HG03442 (cell line): ENCODE data around the gene APOL6.
"Not testable (repeated sequence)": the region's sequence is repeated elsewhere in the genome, so short reads cannot be mapped to it uniquely, and the experiment has no call there.

Experiments
- ATAC-seq: cut with Tn5 transposase; IDR thresholded peaks from one replicate; pipeline ENCODE4 v1.9.1; 2021; ENCODE audit warnings: mild to moderate bottlenecking, moderate library complexity; ENCODE audit not compliant: unreplicated experiment

The APOL6 gene

DNA sequence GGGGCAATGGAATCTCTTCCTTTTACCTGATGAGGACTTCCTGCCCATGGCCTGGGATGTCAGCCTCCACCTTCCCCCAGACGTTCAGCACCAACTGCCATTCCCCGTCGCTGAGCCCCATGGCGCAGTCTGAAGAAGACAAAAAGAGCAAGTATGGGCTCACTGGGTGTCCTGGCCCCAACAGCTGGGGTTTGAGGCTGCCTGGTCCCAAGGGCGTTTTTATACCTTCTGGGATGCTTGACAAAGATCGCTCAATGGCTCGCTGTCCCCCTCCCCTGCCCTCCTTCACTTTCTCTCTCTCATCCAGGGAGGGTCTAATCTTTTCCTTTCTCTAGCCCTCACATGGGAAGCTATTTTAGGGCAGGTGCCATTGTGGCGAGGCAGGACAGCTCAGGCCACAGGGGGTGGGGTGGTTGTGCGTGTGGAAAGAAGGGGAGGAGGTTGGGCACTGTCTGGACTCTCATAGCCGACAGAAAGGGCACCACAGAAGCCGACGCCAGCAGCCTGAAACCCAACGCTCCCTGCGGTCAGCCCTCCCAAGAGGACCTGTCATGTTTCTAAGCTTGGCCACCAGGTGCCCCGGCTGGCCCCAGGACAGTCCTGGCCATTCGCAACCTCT is 31.0 kb upstream of the APOL6 start, which contains the start of gene MB:
TSS of gene MB (minus strand) at position 193 of the 619 bp plus-strand sequence. CDS start at position 121, 72 bp downstream.
- ATAC-seq = no peak

DNA sequence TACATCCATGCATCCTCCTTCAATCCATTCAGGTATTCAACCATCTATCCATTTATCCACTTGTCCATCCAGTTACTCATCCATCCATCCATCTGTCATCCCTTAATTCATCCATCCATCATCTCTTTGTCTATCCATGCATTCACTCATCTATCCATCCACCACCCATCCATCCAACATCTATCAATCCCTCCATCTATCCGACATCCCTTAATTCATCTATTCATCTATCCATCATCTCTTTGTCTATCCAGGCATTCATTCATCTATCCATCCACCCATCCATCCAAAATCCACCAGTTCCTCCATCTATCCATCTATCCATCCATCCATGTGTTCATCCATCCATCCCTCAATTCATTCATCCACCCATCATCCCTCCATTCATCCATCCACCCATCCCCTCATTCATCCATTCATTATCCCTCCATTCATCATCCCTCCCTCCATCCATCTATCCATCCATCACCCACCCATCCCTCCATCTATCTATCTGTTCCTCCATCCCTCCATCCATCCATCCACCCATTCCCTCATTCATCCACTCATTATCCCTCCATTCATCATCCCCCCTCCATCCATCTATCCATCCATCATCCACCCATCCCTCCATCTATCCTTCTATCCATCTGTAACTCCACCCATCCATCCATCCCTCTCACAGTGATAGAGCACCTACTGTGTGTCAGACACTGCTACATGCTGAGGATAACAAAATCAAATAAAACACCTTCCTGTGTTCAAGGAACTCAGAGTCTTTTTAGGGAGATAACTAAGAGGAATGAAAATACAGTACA is 29.6 kb upstream of the APOL6 start:
- no peak for ATAC-seq

- ATAC-seq = no peak
These were observed 28.7 kb upstream of the APOL6 start for GRCh38 chr22:35619336-35620094.

DNA sequence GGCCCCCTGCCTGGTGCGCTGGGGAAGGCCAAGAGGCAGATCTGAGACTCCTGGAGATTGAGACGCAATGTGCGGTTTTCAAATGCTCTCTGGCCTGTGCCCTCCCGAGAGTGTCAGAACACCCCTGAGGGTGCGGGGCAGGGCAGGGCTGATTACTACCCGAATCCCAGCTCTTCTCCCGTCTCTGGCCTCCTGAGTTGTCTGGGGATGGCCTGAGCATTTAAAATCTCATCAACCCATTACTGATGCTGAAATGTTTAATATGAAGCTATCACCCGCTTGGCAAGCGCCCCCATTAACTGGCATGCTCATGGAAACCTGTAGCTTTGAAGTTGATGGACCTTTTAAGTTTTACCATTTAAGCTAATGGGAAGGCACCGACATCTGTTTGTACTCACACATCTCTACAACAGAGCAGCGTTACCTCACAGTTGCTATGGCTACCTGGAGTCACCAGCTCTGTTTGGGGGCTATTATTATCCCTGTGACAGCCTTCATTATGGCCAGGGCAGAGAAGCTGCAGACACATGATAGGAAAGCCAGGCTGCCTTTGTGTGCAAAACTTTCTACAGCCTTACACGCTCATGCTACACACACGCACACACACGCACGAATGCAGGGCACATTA is 27.5 kb upstream of the APOL6 start:
- ATAC-seq = no peak

DNA sequence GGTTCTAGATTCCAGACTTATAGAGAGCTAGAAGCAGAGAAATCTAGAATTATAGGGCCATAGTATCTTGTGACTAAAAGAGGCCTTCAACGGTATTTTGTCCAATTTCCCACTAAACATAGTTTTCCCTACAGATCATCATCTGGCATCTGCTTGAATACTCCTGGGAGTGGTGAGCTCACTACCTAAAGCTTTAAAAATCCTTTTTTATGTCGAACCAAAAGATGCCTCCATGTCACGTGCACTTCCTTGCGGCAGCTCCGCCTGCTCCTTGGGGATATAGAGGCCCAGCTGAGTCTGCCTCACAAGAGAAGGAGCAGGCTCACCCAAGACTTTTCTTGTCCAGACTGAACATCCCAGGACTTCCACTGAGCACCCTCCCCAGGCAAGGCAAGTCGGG is 26.8 kb upstream of the APOL6 start:
- no peak for ATAC-seq

GRCh38 chr22:35622191-35622913 is 25.9 kb upstream of the APOL6 start:
- no peak for ATAC-seq

- ATAC-seq = not testable (repeated sequence)
These were observed 24.4 kb upstream of the APOL6 start for GRCh38 chr22:35623885-35624284.

GRCh38 chr22:35624547-35624946 is 23.7 kb upstream of the APOL6 start:
- no peak for ATAC-seq

- ATAC-seq = no peak
These were observed 22.3 kb upstream of the APOL6 start for GRCh38 chr22:35625763-35626432.

DNA sequence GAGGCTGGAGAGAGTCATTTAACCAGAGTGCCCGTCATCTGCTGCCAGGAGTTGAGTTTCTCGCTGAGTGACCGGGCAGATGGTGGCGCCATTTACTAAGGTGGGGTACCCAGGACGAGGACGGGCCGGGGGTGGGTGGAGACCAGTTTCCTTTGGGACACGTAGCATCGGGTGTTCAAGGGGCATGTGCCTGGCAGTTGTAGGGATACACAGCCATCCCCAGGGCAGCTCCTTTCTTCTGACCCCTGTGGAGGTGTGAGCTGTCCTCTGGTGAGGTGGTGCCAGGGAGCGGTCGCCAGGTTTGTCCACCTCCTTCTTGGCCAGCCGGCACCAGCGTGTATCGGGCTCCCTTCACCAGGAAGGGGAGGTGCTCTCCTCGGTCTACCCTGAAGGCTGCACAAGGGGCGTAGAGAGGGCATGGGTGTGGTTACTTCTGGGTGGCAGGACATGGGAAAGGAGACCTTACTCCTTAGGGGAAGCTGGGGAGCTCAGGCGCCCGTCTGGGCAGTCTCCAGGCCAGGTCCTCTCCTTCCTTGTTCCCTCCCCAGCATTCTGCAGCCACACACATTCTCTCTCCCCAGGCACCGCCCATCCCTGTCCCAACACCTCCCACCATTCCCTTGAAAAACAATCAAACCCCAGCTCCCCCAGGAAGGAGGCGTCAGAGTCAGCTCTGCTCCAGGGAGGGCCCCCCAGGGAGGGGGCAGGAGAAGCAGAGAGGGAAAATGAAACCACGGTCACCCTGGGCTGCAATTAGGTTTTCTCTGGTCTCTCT is 20.8 kb upstream of the APOL6 start:
- no peak for ATAC-seq

DNA sequence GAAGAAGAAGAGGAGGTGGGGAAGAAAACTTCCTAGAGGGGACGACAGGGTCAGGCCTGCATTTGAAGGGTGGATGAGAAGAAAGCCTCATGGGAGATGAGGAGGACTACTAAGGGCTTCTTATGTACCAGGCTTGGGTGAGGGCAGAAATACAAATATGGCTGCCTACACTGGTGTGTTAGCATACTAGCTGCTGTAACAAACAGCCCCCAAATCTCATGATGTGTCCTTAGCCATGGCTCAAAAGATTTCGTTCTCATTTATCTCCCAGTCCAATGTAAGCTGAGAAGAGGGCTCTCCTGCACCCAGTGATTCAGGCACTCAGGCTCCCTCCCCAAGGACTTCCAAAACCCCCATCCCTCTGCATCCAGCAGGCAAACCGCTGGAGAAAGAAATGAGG is 19.5 kb upstream of the APOL6 start:
- no peak for ATAC-seq

DNA sequence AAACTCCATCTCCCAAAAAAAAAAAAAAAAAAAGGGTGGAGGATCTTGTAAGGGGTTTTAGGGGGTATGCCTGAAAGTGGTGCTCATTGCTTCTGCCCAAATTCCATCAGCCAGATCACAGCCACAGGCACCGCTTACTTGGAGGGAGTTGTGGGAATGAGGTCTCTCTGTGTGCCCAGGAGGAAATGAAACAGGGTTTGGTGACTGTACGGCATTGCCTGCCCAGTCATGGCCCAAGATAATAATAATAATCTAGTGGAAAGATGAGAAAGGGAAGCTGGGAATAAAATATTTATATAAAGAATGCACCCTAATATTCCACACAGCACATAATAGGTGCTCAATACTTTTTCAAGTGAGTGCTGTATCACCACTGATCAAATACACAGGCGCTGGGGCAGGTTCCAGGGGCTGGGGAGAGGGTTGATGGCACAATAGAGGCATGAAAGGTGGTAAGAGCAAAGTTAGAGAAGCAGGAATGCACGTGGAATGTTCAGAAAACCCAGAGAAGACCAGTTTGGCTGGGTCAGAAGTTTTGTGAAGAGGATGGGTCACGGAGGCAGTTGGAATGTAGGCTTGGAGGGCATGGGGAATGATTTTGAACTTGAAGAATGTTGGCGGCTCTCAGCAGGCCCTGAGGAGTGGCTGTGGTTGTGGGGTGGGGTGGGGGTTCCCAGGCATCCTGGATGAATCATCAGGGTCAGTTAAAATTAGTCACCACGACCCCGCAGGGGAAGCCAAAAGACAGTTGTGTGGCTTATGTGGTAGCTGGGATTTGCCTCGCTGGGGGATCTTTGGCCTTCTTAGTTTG is 18.6 kb upstream of the APOL6 start:
- ATAC-seq = no peak

- no peak for ATAC-seq
These were observed 17.9 kb upstream of the APOL6 start for GRCh38 chr22:35630387-35630793.

GRCh38 chr22:35630891-35631290 is 17.4 kb upstream of the APOL6 start:
- no peak for ATAC-seq

GRCh38 chr22:35631597-35631996 is 16.6 kb upstream of the APOL6 start:
- ATAC-seq = no peak

DNA sequence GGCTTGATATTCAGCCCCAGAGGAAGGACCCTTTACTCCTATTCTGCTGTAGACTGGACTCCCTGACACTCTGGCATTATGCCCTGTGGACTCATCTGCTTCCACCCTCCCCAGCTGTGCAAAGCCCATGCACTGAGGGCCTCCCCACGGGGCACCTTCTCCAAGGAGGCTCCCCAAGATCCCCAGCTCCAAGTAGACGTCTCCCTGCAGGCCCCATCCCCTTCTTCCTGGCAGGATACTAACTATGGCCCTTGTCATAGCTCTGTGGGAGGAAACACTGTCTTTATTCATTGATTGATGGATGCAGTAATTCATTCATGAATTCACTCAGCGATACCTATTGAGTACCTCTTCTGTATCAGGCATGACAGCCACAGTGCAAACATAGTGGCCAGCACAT is 15.3 kb upstream of the APOL6 start:
- no peak for ATAC-seq

DNA sequence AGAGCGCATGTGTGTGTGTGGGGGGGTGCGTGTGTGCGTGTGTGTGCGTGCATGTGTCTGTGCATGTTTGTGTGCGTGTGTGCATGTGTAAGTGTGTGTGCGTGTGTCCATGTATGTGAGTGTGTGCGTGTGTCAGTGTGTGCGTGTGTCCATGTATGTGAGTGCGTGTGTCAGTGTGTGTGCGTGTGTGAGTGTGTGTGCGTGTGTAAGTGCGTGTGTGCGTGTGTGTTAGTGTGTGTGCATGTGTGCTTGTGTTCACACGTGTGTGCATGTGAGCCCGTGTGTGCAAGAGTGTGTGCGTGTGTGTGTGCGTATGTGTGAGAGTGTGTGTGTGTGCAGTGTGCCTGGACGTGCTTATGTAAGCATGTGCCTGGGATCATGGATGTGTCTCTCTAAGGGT is 14.7 kb upstream of the APOL6 start:
- ATAC-seq = no peak

DNA sequence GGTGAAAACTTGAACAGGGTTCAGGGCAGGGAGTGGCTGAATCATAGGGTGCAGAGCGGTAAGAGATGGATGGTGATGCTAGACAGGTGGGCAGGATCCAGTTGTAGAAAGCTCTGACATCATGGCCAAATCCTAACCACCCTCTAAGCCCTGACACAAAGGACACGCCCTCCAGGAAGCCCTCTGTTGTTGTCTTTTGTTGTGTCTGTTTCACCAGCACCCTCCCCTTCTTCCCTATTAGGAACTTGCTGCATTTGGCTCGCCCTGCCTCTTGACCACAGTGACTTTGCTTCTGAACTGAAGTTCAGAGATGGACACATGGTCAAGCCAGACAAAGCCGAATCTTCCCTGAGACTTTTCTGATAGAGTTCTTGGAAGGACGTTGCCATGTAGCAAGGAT is 14.2 kb upstream of the APOL6 start:
- no peak for ATAC-seq
